SIG-M5 treated with dmso at 0.1 percent for 504 hours (cell line): Measurements from ENCODE around the gene TMEM39A.

Experiments
- DNase-seq: peaks from one replicate; lab custom pipeline; 2025; ENCODE audit not compliant: unreplicated experiment; lab: John Stamatoyannopoulos, UW

Gene TMEM39A

GRCh38 chr3:119456469-119456868 is 6.9 kb downstream of the TMEM39A start:
- no peak for DNase-seq

- no peak for DNase-seq
These were observed 9.6 kb downstream of the TMEM39A start for GRCh38 chr3:119453822-119454221.

GRCh38 chr3:119444590-119444989 is 18.8 kb downstream of the TMEM39A start:
- no peak for DNase-seq

GRCh38 chr3:119443179-119443578 is 20.2 kb downstream of the TMEM39A start:
- DNase-seq: no peak

GRCh38 chr3:119437691-119438258 is 25.6 kb downstream of the TMEM39A start:
- no peak for DNase-seq

GRCh38 chr3:119436977-119437376 is 26.4 kb downstream of the TMEM39A start:
- DNase-seq: no peak

GRCh38 chr3:119434703-119435102 is 28.7 kb downstream of the TMEM39A start:
- DNase-seq: no peak

- no peak for DNase-seq
These were observed 29.6 kb downstream of the TMEM39A start for GRCh38 chr3:119433613-119434325.

GRCh38 chr3:119428538-119428937 is 34.9 kb downstream of the TMEM39A start:
- DNase-seq: no peak

- DNase-seq: no peak
These were observed 35.7 kb downstream of the TMEM39A start for GRCh38 chr3:119427669-119428068.

GRCh38 chr3:119420196-119420595 is 43.2 kb downstream of the TMEM39A start:
- DNase-seq: no peak

- no peak for DNase-seq
These were observed 44.8 kb downstream of the TMEM39A start for GRCh38 chr3:119418641-119419040.

GRCh38 chr3:119417771-119418512 is 45.5 kb downstream of the TMEM39A start:
- no peak for DNase-seq

- DNase-seq: no peak
These were observed 46.5 kb downstream of the TMEM39A start for GRCh38 chr3:119416873-119417272.

GRCh38 chr3:119413603-119414280 is 49.7 kb downstream of the TMEM39A start:
- no peak for DNase-seq

- no peak for DNase-seq
These were observed 53.6 kb downstream of the TMEM39A start for GRCh38 chr3:119409844-119410243.

- no peak for DNase-seq
These were observed 55.0 kb downstream of the TMEM39A start for GRCh38 chr3:119408243-119408950.

GRCh38 chr3:119405315-119405714 is 58.1 kb downstream of the TMEM39A start:
- DNase-seq: no peak

GRCh38 chr3:119403201-119403600 is 60.2 kb downstream of the TMEM39A start:
- DNase-seq: no peak

- DNase-seq: no peak
These were observed 60.6 kb downstream of the TMEM39A start for GRCh38 chr3:119402791-119403190.
